ENCODE data around the gene RHBDL1.

- TF ChIP-seq EZH2 (IDR thresholded peaks at IDR 0.05; ENCODE audit: borderline replicate concordance, low read depth, low read length, severe bottlenecking) (no peak), CTCF (IDR thresholded peaks at IDR 0.05; ENCODE audit: borderline replicate concordance, extremely low read depth, low read length, poor library complexity, severe bottlenecking) (no peak)
Measured at GRCh38 chr16:708019-708418, 32.5 kb downstream of the RHBDL1 start.
